Nephron progenitor cell (in vitro differentiated cells): ENCODE measurements around the gene LINGO4.

Experiments used
- DNase-seq: peaks from one replicate; pipeline ENCODE4 v3.0.0; 2021
- H3K27ac Mint-ChIP-seq: 2 replicates; pipeline ENCODE4 v1.8.0; 2021; ENCODE audit warnings: mild to moderate bottlenecking, moderate library complexity, mixed read lengths
- H3K27me3 Mint-ChIP-seq: 2 replicates; pipeline ENCODE4 v1.8.0; 2021; ENCODE audit warnings: mild to moderate bottlenecking, low read depth, mixed read lengths; ENCODE audit not compliant: poor library complexity
- H3K36me3 Mint-ChIP-seq: 2 replicates; pipeline ENCODE4 v1.8.0; 2021; ENCODE audit warnings: low read depth, mixed read lengths
- H3K4me1 Mint-ChIP-seq: 2 replicates; pipeline ENCODE4 v1.8.0; 2021; ENCODE audit warnings: mixed read lengths
- H3K4me3 Mint-ChIP-seq: 2 replicates; pipeline ENCODE4 v1.8.0; 2021; ENCODE audit warnings: mild to moderate bottlenecking, moderate library complexity, mixed read lengths
- H3K9me3 Mint-ChIP-seq: 2 replicates; pipeline ENCODE4 v1.8.0; 2021; ENCODE audit warnings: mild to moderate bottlenecking, moderate library complexity, mixed read lengths
- CTCF ChIP-seq: fragments of 200-600 bp; sonication (generic); IDR thresholded peaks from 2 replicates; pipeline ENCODE4 v1.5.0; 2021; ENCODE audit warnings: antibody characterized with exemption

LINGO4 gene

GRCh38 chr1:151825751-151826660 is 20.8 kb upstream of the LINGO4 start:
- no peak overlapping the region for H3K4me3 Mint-ChIP-seq
- no peak overlapping the region for H3K27ac Mint-ChIP-seq
- no peaks in the 10 kb centered on the region for H3K36me3 Mint-ChIP-seq
- no peaks in the 10 kb centered on the region for H3K9me3 Mint-ChIP-seq
- DNase-seq: no peak
- H3K4me1 Mint-ChIP-seq: peaks cover 72% of the 10 kb centered on the region
- H3K27me3 Mint-ChIP-seq: peaks cover 14% of the 10 kb centered on the region
- TF ChIP-seq CTCF: no peak

GRCh38 chr1:151825204-151825603 is 20.0 kb upstream of the LINGO4 start:
- Mint-ChIP-seq H3K9me3 (no peaks in the 10 kb centered on the region), H3K4me1 (peaks cover 66% of the 10 kb centered on the region)

GRCh38 chr1:151823175-151823574 is 18.0 kb upstream of the LINGO4 start:
- no peak for DNase-seq
- Mint-ChIP-seq H3K27ac (no peak overlapping the region), H3K36me3 (no peaks in the 10 kb centered on the region), H3K9me3 (no peaks in the 10 kb centered on the region), H3K27me3 (peaks cover 29% of the 10 kb centered on the region), H3K4me3 (no peak overlapping the region), H3K4me1 (peaks cover 46% of the 10 kb centered on the region)
- TF ChIP-seq CTCF: no peak

More at GRCh38 chr1:151825204-151825603, 20.0 kb upstream of the LINGO4 start:
- H3K27me3 Mint-ChIP-seq: peaks cover 18% of the 10 kb centered on the region
- H3K36me3 Mint-ChIP-seq: no peaks in the 10 kb centered on the region
- no peak for TF ChIP-seq CTCF
- no peak for DNase-seq
- H3K4me3 Mint-ChIP-seq: no peak overlapping the region
- no peak overlapping the region for H3K27ac Mint-ChIP-seq

- no peak for TF ChIP-seq CTCF
- Mint-ChIP-seq H3K4me1 (peaks cover 38% of the 10 kb centered on the region), H3K9me3 (no peaks in the 10 kb centered on the region), H3K4me3 (no peak overlapping the region), H3K36me3 (no peaks in the 10 kb centered on the region), H3K27ac (no peak overlapping the region), H3K27me3 (peaks cover 32% of the 10 kb centered on the region)
- peak; percentile 35 for DNase-seq
Measured at GRCh38 chr1:151822404-151822803, 17.2 kb upstream of the LINGO4 start.

GRCh38 chr1:151820940-151821339 is 15.7 kb upstream of the LINGO4 start:
- DNase-seq: no peak
- H3K4me3 Mint-ChIP-seq: no peak overlapping the region
- H3K27ac Mint-ChIP-seq: no peak overlapping the region
- no peaks in the 10 kb centered on the region for H3K36me3 Mint-ChIP-seq
- no peaks in the 10 kb centered on the region for H3K9me3 Mint-ChIP-seq
- TF ChIP-seq CTCF: no peak
- peaks cover 31% of the 10 kb centered on the region for H3K27me3 Mint-ChIP-seq
- H3K4me1 Mint-ChIP-seq: peaks cover 42% of the 10 kb centered on the region
